GM21786 (cell line): ENCODE measurements around the gene LRIT2.
"Not testable (repeated sequence)": the region's sequence is repeated elsewhere in the genome, so short reads cannot be mapped to it uniquely, and the experiment has no call there.

ENCODE experiments used
- ATAC-seq: cut with Tn5 transposase; IDR thresholded peaks from one replicate; pipeline ENCODE4 v1.9.1; 2021; ENCODE audit not compliant: unreplicated experiment

Gene LRIT2

DNA sequence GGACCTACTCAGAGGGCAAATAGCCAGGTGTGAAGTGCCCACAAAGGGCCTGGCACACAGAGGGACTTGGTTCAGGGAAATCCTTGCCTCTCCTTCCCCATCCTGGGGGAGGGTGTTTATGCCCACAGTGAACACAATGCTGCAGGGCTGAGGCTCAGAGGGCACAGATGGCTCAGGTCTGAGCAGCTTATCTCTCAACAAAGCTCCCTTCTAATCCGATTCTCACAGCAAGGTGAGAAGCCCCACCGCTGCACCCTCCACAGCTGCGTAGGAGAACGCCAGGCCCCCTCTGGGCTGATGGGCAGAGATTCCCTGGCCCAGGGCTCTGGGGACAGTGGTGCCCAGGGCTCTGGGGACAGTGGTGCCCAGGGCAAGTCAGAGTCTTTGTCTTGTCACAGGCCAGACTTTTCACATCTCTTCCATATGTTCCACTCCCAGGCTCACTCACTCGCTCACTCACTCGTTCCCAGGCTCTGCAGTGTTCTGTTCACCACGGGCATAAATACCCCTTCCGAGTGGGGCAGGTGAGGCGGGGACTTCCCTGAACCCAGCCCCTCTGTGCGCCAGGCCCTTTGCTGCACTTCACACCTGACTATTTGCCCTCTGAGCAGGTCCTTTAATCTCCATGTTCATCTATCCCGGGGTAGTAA is 39.7 kb downstream of the LRIT2 start:
- ATAC-seq = no peak

DNA sequence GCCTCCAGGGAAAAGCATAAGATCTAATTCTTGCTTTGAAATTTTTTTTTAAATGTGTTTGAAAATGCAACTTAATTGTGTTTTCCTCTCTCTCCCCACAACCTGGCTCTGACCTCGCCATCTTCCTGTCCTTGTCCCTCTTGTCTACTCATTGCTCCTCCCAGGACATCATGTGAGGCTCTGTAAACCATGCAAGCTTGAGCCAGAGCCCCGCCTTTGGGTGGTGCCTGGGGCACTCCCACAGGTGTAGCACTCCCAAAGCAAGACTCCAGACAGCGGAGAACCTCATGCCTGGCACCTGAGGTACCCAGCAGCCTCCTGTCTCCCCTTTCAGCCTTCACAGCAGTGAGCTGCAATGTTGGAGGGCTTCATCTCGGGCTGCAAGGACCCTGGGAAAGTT is 40.8 kb downstream of the LRIT2 start:
- peak; percentile 54 for ATAC-seq

DNA sequence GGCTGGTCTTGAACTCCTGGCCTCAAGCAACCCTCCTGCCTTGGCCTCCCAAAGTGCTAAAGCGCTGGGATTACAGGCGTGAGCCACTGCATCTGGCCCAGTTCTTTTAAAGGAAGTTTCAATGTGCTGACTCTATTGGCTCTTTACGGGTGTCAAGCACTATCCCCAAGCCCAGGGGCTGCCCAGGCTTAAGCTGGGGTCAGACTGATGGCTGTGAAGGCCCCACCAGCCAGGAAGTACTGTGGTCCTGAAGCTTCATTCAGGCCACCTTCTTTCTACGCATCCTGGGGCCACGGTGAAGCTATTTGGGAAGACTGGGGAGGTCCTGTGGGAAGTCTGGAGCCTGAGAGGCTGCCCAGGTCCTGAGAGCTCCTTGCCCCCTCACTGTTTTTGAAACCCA is 43.7 kb downstream of the LRIT2 start:
- no peak for ATAC-seq

DNA sequence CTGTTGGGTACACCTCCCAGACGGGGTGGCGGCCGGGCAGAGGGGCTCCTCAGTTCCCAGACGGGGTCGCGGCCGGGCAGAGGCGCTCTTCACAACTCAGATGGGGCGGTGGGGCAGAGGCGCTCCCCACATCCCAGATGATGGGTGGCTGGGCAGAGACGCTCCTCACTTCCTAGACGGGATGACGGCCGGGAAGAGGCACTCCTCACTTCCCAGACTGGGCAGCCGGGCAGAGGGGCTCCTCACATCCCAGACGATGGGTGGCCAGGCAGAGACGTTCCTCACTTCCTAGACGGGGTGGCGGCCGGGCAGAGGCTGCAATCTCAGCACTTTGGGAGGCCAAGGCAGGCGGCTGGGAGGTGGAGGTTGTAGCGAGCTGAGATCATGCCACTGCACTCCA is 45.0 kb downstream of the LRIT2 start:
- ATAC-seq = not testable (repeated sequence)

DNA sequence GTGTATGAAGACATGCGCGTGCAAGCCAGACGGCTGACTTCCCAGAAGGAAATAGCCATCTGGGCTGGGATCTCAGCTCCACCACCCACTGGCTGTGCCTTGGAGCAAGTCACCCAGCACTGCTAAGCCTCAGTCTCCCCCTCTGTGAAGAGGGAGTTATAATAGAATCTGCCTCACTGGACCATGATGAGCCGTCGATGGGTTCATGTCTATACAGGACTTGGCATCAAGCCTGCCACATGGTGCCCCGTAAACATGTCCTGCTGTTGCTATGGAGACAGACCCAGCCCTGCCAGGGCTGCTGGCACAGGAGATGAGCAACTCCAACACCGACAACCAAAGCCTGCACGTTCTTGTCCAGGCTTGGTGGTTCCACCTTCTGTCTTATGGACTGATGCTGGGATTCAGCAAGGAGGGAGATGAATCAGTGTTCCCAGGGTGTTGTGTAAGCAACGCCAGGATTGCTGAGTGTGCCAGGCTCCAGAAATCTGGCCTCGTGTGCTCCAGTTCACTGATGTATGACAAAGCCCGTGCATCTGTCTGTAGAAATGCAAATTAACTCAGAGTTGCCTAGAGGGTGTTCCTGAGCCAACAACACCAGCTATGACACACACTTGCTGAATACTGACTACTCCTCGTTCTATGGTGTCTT is 46.2 kb downstream of the LRIT2 start:
- ATAC-seq = peak; percentile 87

DNA sequence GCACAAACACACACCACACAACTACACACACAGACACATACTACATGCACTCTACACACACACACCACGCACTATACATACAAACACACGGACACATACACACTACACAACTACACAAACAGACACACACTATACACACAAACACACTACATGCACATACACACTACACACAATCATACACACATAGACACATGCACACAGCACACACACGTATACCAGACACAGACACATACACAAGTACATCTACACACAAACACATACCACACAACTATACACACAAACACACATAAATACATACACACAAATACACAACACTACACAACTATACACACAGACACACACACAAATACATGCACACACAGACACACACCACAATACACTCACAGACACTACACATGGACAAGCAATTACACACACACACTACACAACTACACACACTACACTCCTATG is 47.2 kb downstream of the LRIT2 start:
- ATAC-seq = no peak

DNA sequence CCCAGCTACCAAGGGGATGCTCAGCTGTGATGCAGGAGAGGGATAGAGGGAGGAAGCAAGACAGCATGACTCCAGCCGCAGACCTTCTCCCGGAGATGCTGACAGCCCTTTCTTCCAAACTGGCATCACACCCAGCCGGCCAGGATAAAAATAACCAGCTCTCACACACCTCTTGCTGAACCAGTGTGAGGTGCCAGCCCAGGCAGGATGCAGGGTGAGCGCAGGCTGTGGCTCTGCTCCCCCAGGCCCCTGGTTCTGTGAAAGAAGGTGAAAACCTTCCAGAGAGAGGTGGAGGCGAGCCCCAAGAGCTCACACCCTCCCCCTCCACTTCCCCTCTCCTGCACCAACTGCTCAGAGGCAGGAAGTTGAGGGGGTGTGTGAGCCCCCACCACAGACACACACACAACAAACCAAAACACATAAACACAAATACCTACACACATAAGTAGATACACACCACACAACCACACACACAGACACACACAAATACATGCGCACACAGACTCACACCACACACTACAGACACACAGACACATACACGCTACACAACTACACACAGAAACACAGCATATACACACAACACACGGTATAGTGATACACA is 47.7 kb downstream of the LRIT2 start:
- peak; percentile 35 for ATAC-seq

DNA sequence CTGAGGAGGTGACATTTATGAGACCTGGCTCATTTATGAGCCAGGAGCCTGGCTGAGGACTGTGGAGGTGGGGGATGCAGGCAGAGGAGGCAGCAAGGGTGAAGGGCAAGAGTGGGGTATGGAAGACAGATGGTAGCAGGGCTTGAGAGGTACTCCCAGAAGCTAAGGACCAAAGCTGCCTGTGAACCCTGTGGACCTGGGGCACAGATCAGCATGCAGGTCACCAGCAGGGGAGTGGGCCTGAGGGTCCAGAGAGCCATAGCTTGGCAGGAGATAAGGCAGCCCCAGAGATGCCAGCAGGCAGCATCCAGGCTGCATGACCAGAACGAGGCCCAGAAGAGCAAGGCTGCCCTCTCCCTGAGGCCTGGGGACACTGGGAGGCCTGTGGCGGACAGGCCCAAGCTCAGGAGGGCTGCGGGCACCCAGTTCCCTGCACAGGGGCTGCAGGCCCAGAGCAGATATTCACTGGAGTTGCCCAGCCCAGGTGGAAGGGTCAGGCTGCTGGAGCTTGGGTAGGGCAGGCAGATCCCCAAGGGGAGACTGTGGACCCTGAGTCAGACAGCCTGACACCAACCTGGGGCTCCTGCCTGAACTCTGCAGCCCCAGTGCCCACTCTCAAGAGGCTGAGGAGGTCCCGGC is 48.4 kb downstream of the LRIT2 start:
- ATAC-seq = no peak

DNA sequence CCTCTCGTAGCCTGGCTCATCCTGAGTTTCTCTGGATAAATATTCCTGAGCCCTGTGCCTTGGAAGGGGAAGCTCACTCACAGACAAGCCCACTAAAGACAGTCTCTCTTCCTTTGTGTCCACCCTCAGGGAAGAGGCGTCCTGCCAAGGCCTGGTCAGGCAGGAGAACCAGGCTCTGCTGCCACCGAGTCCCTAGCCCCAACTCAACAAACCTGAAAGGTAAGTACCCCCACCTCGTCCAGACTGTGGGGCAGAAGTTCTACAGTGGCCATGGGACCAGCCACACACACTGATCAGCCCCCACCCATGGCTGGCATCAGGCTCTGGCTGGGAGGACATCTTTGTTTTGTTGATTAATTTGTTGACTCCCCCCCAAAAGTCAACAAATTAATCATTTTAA is 49.0 kb downstream of the LRIT2 start:
- ATAC-seq = no peak

DNA sequence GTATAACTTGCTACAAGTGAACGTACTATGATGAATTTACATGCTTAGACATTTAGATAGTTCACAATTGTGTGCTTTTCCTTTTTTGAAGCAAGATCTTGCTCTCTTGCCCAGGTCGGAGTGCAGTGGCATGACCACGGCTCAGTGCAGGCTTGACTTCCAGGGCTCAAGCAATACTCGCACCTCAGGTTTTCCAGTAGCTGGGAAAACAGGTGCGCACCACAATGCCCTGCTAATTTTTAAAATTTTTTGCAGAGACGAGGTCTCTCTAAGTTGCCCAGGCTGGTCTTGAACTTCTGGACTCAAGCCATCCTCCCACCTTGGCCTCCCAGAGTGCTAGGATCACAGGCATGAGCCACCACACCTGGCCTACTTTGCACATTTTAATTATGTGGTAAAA is 49.9 kb downstream of the LRIT2 start:
- no peak for ATAC-seq

DNA sequence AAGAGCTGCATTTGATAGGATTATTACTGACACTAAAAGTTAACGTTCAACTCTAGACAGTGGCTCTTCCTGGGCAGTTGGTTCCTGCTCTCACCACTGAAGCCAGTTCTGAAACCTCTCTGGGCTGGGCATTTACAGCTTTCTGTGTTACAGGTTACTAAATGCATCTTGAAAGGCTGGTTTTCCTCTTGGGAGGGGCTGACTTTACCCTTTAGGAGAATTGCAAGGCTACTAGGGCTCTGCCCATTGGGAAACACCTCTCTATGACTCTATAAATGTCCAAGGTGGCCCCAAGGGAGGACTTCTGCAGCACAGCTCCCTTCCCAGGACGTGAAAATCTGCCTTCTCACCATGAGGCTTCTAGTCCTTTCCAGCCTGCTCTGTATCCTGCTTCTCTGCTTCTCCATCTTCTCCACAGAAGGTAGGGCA is 51.8 kb downstream of the LRIT2 start, which contains the start of gene GPR15LG:
Gene GPR15LG, plus strand, starts transcription at position 301 of the 429 bp plus-strand sequence. Its CDS starts 51 bp downstream, at position 352.
- ATAC-seq = peak; percentile 45

DNA sequence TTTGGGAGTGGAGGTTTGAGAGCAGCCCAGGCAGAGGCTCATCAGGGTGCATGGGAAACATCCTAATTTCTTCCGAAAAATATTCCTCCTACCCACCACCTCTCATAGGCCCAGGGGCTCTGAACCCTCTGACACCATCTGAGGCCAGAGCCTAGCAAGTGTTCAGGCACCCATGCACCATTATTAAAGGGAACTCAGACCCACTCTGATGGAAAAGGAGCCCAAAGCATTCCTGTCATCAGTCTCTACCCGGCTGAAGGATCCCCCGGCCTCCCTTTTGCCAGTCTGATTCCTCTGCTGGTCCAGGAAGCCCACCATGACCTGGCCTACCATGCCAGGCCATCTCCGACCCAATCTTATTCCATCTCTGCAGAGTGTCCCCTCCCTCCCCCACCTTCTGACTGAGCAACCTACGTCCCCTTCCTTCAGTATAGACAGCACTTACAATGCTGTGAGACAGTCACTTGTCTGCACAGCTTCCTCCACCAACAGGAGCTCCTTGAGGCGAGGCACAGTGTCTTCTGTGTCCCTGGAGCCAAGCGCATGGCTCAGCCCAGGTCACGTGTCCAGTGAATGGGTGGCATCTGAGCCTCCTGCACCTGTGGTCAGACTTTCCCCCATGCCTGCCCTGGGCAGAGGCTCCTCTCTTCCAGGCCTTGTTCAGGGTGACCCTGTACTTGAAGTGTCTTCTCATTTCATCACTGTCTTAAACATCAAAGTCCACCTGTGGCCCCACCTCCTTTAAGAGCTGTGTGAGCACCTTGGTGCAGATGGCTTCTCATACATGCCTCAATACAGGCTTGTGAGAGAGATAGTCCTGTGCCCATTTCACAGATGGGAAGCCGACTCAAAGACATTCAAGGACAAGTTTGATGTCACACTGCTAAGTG is 52.6 kb downstream of the LRIT2 start:
- ATAC-seq = peak; percentile 45

DNA sequence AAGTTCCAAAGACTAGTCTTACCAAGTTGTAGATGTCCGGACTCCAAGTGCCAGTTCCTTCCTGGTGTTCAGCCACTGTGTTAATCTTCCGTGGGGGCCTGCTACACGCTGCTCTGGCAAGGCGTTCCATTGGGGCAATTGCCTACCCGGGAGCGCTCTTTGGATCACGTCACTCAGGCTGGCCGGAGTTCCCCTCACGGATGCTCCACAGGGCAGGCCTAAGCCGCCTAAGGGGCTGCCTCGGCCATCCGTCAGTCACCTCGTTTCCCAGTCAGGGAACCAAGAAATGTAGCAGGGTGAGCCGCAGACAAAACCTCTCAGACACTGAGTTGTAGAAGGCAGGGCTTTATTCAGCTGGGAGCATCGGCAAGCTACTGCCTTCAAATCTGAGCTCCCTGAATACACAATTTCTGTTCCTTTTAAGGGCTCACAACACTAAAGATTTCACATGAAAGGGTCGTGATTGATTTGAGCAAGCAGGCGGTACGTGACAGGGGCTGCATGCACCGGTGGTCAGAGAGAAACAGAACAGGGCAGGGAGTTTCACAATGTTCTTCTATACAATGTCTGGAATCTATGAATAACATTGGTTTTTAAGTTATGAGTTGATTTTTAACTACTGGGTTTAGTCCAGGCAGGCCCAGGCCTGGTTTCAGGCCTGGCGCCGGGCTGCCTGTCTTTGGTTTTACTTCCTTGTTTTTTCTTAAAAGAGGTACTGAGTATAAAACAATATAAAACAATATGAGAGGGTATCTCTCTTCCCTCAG is 53.5 kb downstream of the LRIT2 start:
- ATAC-seq = peak; percentile 19

DNA sequence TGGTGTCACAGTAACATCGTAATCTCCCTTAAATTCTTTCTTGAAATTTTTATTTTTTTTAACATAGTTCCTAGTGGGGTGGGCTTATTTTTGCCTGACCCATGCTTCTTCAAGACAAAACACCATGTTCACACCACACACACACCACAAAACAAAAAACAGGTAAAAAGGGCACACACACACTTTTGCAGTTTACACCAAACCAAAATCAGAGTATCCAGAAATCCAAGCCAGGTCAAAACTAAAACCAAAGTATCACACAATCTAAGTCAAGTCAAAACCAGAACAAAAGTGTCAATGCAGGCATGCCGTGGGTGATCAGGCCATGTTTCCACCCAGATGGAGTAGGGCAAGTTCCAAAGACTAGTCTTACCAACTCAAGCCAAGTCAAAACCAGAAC is 54.1 kb downstream of the LRIT2 start:
- not testable (repeated sequence) for ATAC-seq
